ENCODE data around the gene TNIK. TPM values are rescaled to one million over a fixed set of nuclear protein-coding genes. Genes with fewer than 3 reads are reported as not detected.

The TNIK gene
- polyA plus RNA-seq, 1 of the 3 experiments (the other 2 are of a cell fraction), result 19.4 TPM

- TF ChIP-seq, protein P1, sequence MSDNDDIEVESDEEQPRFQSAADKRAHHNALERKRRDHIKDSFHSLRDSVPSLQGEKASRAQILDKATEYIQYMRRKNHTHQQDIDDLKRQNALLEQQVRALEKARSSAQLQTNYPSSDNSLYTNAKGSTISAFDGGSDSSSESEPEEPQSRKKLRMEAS (IDR thresholded peaks at IDR 0.05; ENCODE audit: low read depth), result no peak
- TF ChIP-seq, protein P2, sequence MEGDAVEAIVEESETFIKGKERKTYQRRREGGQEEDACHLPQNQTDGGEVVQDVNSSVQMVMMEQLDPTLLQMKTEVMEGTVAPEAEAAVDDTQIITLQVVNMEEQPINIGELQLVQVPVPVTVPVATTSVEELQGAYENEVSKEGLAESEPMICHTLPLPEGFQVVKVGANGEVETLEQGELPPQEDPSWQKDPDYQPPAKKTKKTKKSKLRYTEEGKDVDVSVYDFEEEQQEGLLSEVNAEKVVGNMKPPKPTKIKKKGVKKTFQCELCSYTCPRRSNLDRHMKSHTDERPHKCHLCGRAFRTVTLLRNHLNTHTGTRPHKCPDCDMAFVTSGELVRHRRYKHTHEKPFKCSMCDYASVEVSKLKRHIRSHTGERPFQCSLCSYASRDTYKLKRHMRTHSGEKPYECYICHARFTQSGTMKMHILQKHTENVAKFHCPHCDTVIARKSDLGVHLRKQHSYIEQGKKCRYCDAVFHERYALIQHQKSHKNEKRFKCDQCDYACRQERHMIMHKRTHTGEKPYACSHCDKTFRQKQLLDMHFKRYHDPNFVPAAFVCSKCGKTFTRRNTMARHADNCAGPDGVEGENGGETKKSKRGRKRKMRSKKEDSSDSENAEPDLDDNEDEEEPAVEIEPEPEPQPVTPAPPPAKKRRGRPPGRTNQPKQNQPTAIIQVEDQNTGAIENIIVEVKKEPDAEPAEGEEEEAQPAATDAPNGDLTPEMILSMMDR (IDR thresholded peaks at IDR 0.05), result no peak
- TF ChIP-seq, protein P3, sequence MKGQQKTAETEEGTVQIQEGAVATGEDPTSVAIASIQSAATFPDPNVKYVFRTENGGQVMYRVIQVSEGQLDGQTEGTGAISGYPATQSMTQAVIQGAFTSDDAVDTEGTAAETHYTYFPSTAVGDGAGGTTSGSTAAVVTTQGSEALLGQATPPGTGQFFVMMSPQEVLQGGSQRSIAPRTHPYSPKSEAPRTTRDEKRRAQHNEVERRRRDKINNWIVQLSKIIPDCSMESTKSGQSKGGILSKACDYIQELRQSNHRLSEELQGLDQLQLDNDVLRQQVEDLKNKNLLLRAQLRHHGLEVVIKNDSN (IDR thresholded peaks at IDR 0.05; ENCODE audit: borderline replicate concordance, low read depth), result no peak
- TF ChIP-seq FOXM1 (IDR thresholded peaks at IDR 0.05; ENCODE audit: low read depth) (no peak), SIN3A (IDR thresholded peaks at IDR 0.05; ENCODE audit: borderline replicate concordance, low read depth, low read length) (no peak), TEAD4 (IDR thresholded peaks at IDR 0.05; ENCODE audit: borderline replicate concordance, insufficient read depth) (no peak), GATA2 (CRISPR knock-in tag; IDR thresholded peaks at IDR 0.05) (no peak), NRF1 (IDR thresholded peaks at IDR 0.05; ENCODE audit: low read depth, low read length) (no peak), RXRA (IDR thresholded peaks at IDR 0.05; ENCODE audit: borderline replicate concordance, low read depth) (no peak)
These were observed 9.2 kb upstream of the TNIK start (continued) for GRCh38 chr3:171469376-171469775.

- Histone ChIP-seq H4K20me1 (ENCODE audit: insufficient read depth) (no peaks in the 10 kb centered on the region), H3K4me2 (no peak overlapping the region), H3K27me3 (ENCODE audit: insufficient read depth) (no peaks in the 10 kb centered on the region), H3K9me3 (no peaks in the 10 kb centered on the region), H3K9ac (no peak overlapping the region), H3K9me2 (no peaks in the 10 kb centered on the region), H3K4me1 (ENCODE audit: control insufficient read depth in 1 of 2, insufficient read depth in 2 of 2, low read depth in 1 of 2, low read length in 1 of 2) (no peaks in the 10 kb centered on the region), H3F3A (replicated peaks; ENCODE audit: insufficient read depth) (no peaks in the 10 kb centered on the region), H2AFZ (ENCODE audit: low read depth) (no peak overlapping the region), H3K27ac (ENCODE audit: low read depth in 2 of 2, low read length in 1 of 2) (no peak overlapping the region), H3K79me2 (ENCODE audit: insufficient read depth) (no peaks in the 10 kb centered on the region), H3K36me3 (replicated peaks in 1 of 2; ENCODE audit: control insufficient read depth in 1 of 2, insufficient read depth in 2 of 2, low read length in 1 of 2) (no peaks in the 10 kb centered on the region), H3K4me3 (ENCODE audit: low read depth in 2 of 2, low read length in 1 of 2) (no peak overlapping the region)
- DNase-seq, result no peak
- TF ChIP-seq JUND (IDR thresholded peaks at IDR 0.05), result no peak
- TF ChIP-seq ZBTB33 (IDR thresholded peaks at IDR 0.05; ENCODE audit: borderline replicate concordance, low read depth), result no peak
- no peak for TF ChIP-seq RFX5 (IDR thresholded peaks at IDR 0.05; ENCODE audit: low read length)
- no peak for TF ChIP-seq TAF1 (IDR thresholded peaks at IDR 0.05; ENCODE audit: borderline replicate concordance, low read depth, low read length)
- no peak for TF ChIP-seq YY1 (IDR thresholded peaks at IDR 0.05; ENCODE audit: low read depth)
- CTCF ChIA-PET, result interaction anchor here (0.6 to 2.0 kb wide), 4 partner anchors 8 to 506 kb away, joined by 3 to 9 read pairs (median 4); partner anchors contain the start of gene TNIK
- POLR2A ChIA-PET, result no interaction called here
- 88% methylated on average over 6 of the region's 6 CpGs for WGBS (ENCODE audit: low lambda C conversion rate)
These were observed 8.2 kb upstream of the TNIK start for GRCh38 chr3:171468296-171468906.
